GM19043 (cell line): ENCODE results near the gene EREG.
"Not testable (repeated sequence)": the region's sequence is repeated elsewhere in the genome, so short reads cannot be mapped to it uniquely, and the experiment has no call there.

Source experiments
- ATAC-seq: cut with Tn5 transposase; IDR thresholded peaks from one replicate; pipeline ENCODE4 v1.9.1; 2021; ENCODE audit warnings: low read depth; ENCODE audit not compliant: unreplicated experiment

Gene EREG

DNA sequence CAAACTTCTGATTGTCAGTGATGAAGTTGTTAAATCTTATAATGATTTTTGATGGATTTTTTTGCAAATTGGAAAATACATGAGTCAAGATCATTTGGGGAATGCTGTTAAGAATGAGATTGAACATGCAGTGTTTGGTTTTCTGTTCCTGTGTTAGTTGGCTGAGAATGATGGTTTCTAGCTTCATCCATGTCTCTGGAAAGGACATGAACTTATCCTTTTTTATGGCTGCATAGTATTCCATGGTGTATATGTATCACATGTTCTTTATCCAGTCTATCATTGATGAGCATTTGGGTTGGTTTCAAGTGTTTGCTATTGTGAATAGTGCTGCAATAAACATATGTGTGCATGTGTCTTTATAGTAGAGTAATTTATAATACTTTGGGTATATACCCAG is 24.5 kb upstream of the EREG start:
- not testable (repeated sequence) for ATAC-seq

GRCh38 chr4:74344031-74344430 is 20.9 kb upstream of the EREG start:
- no peak for ATAC-seq

DNA sequence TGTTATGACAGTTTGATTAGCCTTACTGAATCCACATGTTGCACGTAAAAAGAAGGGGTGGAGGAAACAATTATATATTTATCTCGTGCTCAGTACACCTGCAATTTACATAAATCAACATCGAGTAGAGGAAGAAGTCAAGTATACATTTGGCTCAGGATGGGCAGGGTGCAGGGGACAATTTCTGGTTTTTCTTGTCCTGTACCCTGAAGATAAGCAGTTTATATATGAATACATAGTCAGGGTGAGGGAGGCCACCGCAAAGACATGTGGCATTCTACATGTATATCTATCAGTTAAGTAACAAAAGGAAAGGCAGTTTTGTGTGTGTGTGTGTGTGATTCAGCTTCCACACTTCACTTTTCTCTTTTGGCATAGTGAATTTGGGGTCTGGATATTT is 11.1 kb upstream of the EREG start:
- no peak for ATAC-seq

DNA sequence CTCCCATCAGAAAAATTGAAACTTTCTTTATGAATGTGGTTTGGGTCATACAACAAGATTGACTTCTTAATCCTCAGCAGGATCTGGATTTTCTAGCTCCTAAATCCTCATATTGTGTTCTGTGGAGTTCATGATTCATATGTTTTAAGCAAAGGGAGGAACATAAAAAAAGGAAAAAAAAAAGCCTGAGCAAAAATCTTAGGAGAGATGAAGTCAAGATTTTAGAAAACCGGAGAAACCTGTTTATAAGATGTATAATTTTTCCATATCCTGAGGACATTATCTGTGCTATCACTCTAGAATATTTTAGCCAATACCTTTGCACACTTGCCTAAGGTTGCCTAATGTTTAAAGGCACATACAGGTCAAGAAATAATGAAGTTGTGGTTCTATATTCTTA is 7.0 kb upstream of the EREG start:
- ATAC-seq = no peak

DNA sequence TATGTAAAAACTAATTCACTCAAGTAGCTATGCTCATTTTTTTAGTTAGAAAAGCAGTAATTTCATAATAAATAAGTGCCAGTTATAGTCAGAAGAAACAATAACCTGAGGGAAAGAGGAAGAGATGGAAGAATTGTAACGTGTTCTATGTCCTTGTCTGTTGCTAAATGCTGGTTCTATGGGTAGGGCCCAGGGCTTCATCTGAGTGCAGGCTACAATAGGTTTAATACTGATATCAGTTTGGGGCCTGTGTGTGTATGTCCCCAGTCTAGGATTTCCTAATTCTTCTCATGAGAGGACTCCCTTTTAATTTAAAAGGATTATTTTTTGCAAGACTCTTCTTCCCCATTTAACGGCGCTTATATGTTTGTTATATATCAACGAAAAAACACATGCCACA is 3.3 kb upstream of the EREG start:
- ATAC-seq = no peak

GRCh38 chr4:74362347-74362746 is 2.6 kb upstream of the EREG start:
- ATAC-seq = no peak

- ATAC-seq = no peak
Observed at GRCh38 chr4:74364256-74364651, 691 bp upstream of the EREG start.

- ATAC-seq = no peak
Observed at GRCh38 chr4:74365761-74366160, 816 bp downstream of the EREG start.

DNA sequence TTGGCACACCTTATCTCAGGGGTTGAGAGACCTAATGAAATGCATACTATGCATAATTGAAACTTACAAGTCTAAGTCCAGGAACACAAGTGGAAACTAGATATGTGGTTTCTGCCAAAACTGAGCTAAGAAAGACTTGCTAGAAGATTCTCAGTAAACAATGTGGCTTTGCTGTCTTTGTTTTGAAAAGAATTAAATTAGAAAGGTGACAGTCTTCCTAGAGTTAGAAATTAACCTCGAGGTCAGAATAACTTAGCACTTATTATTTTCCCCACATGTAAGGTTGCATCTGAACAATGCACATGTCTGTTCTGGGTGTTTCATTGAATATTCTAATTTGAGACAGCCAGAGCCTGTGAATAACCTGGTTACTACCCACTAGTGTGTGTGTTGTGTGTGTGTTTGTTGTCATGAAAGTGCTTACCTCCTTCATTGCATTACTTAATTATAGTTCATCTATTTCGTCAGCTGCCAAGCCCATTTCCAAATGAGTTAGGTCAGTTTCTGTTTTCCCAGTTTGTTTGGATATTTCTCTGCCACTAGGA is 1.5 kb downstream of the EREG start:
- peak; percentile 38 for ATAC-seq

GRCh38 chr4:74367656-74368290 is 2.8 kb downstream of the EREG start:
- ATAC-seq = no peak

- ATAC-seq = no peak
Observed at GRCh38 chr4:74368596-74368995, 3.7 kb downstream of the EREG start.

- no peak for ATAC-seq
Observed at GRCh38 chr4:74369855-74370254, 4.9 kb downstream of the EREG start.

- peak; percentile 58 for ATAC-seq
Observed at GRCh38 chr4:74370912-74371311, 6.0 kb downstream of the EREG start.

- no peak for ATAC-seq
Observed at GRCh38 chr4:74374128-74374527, 9.2 kb downstream of the EREG start.

GRCh38 chr4:74374561-74375327 is 9.8 kb downstream of the EREG start:
- ATAC-seq = no peak

DNA sequence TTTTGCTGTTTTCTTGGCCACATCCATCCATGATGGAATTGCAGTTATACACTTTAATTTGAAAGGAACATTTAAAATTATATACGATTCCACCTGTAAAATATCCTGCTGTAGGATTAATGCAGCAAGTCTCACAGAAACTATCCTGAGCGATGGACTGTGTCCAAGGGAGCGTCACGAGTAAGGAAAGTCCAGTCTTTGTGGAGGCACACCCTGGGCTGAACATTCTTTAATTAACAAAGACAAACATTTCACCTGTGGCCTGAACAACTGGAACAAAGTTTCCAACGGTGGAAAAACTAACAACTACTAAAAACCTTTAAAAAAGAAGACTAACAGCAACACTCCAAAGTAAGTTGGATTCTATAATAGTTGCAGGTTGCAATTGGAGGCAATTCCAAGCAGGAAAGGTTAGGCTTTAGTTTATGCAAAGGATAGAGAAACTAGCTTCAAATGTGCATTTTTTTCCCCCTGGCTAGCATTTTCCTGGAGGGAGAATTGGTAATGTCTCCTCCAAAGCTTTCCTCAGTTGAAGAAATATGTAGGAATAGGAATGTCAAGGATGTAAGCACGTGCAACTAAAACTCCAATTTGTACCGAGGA is 11.0 kb downstream of the EREG start:
- no peak for ATAC-seq

DNA sequence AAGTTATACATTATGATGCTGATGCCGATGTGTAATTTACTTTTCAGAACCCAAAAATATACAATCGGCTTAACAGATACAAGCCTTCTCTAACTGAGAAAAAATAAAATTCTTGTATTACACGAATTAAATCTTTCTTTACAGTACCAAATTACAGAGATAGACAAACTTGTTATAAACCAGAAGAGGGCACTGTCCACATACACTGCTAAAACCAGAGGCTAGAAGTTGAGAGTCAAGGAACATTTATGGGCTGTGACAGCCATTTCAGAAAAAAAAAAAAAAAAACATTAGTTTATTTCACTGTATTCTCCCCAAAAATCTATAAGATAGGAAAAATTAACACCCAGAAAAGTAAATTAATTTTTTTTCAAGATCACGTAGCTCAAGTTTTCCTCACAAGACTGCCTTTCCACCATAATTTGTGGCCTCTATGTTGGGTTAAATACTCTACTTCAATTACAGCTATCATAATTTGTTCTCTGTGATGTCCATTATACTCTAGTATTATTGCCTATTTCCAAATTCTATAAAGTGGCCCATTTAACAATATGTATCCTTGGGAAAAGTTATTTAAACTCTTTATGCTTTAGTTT is 12.0 kb downstream of the EREG start:
- peak; percentile 71 for ATAC-seq

DNA sequence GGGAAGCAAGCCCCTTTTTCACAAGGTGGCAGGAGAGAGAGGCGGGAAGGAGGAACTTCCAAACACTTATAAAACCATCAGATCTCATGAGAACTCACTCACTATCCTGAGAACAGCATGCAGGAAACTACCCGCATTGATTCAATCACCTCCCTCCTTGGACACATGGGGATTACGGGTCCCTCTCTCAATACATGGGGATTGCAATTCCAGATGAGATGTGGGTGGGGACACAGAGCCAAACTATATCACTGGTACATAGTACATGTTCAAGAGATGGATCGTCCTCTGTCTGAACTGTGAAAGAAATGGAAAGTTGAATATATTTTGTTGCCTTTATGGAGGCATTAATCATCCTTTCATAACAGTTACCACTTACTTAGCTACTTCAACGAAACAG is 12.8 kb downstream of the EREG start:
- no peak for ATAC-seq

- no peak for ATAC-seq
Observed at GRCh38 chr4:74378573-74378972, 13.6 kb downstream of the EREG start.

GRCh38 chr4:74379912-74380311 is 15.0 kb downstream of the EREG start:
- no peak for ATAC-seq

DNA sequence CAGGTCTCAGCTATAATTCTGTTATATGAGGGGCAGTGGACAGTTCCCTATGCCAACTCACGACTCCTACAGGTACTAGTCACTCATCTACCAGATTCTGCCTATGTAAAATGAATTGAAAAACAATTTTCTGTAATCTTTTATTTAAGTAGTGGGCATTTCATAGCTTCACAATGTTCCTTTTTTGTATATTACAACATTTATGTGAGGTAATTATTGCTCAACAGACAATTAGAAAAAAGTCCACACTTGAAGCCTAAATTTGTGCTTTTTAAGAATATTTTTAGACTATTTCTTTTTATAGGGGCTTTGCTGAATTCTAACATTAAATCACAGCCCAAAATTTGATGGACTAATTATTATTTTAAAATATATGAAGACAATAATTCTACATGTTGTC is 20.4 kb downstream of the EREG start:
- no peak for ATAC-seq
